CD4-positive, alpha-beta T cell treated with Interferon gamma for 1 hour (primary cell): ENCODE results near the gene SMAD4.
"Not testable (repeated sequence)": the region's sequence is repeated elsewhere in the genome, so short reads cannot be mapped to it uniquely, and the experiment has no call there.

Experiments
- DNase-seq: peaks from one replicate; pipeline ENCODE4 v3.0.0-alpha.2; 2020

The SMAD4 gene

GRCh38 chr18:51119976-51120375 lies 90.0 kb downstream of the SMAD4 start:
- DNase-seq, result not testable (repeated sequence)

DNA sequence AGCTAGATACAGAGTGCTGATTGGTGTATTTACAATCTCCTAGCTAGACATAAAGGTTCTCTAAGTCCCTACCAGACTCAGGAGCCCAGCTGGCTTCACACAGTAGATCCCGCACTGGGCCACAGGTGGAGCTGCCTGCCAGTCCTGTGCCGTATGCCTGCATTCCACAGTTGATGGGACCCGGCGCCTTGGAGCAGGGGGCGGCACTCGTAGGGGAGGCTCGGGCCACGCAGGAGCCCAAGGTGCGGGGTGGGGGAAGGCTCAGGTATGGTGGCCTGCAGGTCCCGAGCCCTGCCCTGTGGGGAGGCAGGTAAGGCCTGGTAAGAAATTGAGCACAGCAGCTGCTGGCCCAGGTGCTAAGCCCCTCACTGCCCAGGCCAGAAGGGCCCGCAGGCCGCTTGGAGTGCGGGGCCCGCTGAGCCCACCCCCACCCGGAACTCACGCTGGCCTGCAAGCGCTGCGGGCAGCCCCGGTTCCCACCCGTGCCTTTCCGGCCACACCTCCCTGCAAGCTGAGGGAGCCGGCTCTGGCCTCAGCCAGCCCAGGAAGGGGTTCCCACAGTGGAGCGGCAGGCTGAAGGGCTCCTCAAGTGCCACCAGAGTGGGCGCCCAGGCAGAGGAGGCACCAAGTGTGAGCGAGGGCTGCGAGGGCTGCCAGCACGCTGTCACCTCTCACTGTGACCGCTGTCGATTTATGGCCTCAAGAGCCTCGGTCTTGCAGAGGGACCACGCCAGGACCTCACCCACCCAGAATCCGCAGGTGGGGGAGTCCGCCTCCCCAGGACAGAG lies 91.0 kb downstream of the SMAD4 start:
- no peak for DNase-seq

DNA sequence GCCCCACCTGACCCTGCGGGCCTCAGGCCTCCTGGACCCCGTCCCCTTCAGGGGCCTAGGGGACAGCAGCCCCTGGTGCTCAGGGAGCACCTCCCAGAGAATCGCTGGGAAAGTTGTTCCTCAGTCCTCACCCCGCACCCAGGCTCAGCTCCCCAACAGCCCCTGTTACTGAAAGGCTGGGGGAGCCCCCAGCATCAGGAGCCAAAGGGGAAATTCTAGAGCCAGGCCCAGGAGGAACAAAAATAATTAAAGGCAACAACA lies 91.5 kb downstream of the SMAD4 start:
- no peak for DNase-seq

GRCh38 chr18:51122266-51123045 lies 92.4 kb downstream of the SMAD4 start:
- DNase-seq, result no peak

- DNase-seq, result no peak
Measured at GRCh38 chr18:51123046-51123395, 93.0 kb downstream of the SMAD4 start.

- DNase-seq, result no peak
Measured at GRCh38 chr18:51123481-51123880, 93.5 kb downstream of the SMAD4 start.

GRCh38 chr18:51123936-51124486 lies 94.0 kb downstream of the SMAD4 start:
- no peak for DNase-seq

DNA sequence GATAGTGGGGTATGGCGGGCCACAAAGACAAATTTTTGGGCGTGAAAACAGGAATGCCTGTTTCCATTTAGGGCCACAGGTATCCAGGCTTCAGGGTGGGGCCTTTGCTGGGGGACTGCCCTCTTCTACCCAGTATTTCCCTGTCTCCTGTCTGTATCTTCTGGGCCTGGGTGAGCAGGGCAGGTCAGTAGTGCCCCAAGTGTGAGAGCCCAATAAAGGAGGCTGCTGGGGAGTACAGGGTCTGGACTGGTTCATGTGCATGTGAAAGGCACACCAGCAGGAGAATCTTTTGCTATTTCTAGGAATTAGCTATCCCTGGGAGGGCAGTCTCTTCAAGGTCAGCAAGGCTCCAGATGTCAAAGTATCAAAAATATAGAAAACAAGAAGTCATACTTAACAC lies 96.0 kb downstream of the SMAD4 start:
- no peak for DNase-seq

DNA sequence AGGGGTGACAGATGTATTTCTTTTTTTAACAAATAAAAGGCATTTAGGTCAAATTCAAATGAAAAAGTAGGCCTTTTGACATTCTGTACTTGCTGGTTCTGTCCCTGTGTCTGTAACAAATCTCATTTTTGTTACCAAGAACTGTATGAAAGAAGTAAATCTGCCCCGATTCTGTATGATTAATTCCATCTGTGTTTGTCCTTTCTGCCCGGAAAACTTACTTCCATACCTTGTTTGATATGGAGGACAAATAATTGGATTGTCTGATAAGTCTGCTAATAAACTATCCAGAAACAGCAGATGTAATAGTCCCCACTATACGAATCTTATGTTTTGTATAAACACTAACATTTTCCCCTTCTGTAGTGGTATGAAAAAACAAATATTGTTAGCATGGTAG lies 97.7 kb downstream of the SMAD4 start:
- no peak for DNase-seq

GRCh38 chr18:51128533-51128932 lies 98.5 kb downstream of the SMAD4 start:
- no peak for DNase-seq

DNA sequence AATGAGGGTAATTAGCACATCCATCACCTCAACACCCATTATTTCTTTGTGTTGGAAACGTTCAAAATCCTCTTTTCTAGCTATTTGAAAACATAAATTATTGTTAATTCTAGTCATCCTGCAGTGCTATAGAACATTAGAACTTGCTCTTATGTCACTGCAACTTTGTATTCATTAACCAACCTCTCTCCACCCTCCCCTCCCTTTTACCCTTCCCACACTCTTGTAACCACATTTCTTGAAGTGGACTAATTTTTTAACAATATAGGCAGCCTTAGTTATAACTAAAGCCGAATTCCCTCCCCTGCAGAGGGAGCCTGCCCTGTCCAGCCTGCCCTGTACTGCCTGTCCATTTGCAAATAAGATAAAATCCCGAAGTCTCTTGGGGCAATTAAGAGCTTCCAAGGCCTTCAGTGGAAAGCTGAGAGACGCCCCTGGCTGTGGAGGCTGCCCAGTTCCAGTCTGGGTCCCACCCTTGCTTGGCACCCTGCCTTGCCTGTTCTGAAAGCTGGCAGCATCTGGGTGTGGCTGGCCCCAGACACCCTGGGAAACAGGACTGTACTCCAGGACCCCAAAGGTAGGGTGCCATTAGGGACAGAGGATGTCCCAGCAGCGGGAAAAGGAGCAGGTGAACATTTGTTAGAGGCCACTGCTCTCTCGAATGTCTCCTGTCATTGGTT lies 102.4 kb downstream of the SMAD4 start:
- DNase-seq, result no peak

DNA sequence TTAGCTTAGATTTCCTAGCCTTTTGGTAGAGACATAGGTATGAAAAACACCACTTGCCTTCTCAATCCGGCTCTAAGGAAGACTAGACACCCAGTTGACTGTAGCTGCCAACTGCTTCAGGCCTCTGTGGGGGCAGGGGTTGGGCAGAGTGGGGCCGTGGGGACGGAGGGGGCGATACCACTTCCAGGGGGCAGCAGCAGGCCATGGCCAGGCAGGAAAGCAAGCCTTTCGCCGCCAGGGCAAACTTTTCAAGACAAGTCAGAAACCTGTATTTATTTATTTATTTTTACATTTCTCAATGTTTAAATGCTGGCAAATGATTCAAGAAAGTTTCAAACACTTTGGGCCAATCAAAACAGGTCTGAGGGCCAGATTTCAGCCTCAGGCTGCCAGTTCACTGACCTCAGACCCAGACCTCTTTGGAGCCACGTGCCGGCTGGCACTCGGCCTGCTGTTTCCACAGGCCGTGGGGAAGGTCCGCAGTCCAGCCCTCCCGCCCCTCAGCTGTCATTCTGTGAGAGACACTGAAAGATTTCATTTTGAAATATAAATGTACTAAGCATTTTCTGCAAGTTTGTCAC lies 103.7 kb downstream of the SMAD4 start:
- DNase-seq, result no peak
